Measurements from ENCODE around the gene RASGRF2.

GRCh38 chr5:81209386-81209785 is 249.2 kb downstream of the RASGRF2 start:
- TF ChIP-seq REST (IDR thresholded peaks at IDR 0.05; ENCODE audit: low read depth), result no peak
- TF ChIP-seq EP300 (IDR thresholded peaks at IDR 0.05; ENCODE audit: borderline replicate concordance), result no peak
- TF ChIP-seq, protein P1, sequence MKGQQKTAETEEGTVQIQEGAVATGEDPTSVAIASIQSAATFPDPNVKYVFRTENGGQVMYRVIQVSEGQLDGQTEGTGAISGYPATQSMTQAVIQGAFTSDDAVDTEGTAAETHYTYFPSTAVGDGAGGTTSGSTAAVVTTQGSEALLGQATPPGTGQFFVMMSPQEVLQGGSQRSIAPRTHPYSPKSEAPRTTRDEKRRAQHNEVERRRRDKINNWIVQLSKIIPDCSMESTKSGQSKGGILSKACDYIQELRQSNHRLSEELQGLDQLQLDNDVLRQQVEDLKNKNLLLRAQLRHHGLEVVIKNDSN (IDR thresholded peaks at IDR 0.05), result no peak
- TF ChIP-seq, protein P2, sequence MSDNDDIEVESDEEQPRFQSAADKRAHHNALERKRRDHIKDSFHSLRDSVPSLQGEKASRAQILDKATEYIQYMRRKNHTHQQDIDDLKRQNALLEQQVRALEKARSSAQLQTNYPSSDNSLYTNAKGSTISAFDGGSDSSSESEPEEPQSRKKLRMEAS (IDR thresholded peaks at IDR 0.05), result no peak
- TF ChIP-seq TAF1 (IDR thresholded peaks at IDR 0.05; ENCODE audit: low read depth), result no peak
- TF ChIP-seq EGR1 (IDR thresholded peaks at IDR 0.05), result no peak
- TF ChIP-seq RAD21 (IDR thresholded peaks at IDR 0.05; ENCODE audit: low read depth), result no peak
- TF ChIP-seq CREB1 (IDR thresholded peaks at IDR 0.05; ENCODE audit: low read depth), result no peak
- TF ChIP-seq TCF12 (IDR thresholded peaks at IDR 0.05; ENCODE audit: low read depth), result no peak
- no peak for TF ChIP-seq CEBPB (IDR thresholded peaks at IDR 0.05)
- TF ChIP-seq TEAD4 (IDR thresholded peaks at IDR 0.05), result no peak
- TF ChIP-seq YY1 (IDR thresholded peaks at IDR 0.05; ENCODE audit: low read depth), result no peak

Measured in Ishikawa (cell line).